ENCODE results near the gene NOS1AP.

The NOS1AP gene

GRCh38 chr1:162023547-162024501 lies 45.7 kb upstream of the NOS1AP start, which contains the start of gene OLFML2B:
TSS of gene OLFML2B (minus strand) at chr1:162023869. CDS start at chr1:162023430, 439 bp downstream.
- DNase-seq = peak; percentile 75
- peak within 1 kb of the TSS; percentile 47 for H3K4me3 ChIP-seq (ENCODE audit: low read depth, low read length)
- peaks cover 92% of the 10 kb centered on the region for H3K27me3 ChIP-seq (ENCODE audit: insufficient read depth, low read depth, severe bottlenecking)
- H3K36me3 ChIP-seq = no peaks in the 10 kb centered on the region
- H3K27ac ChIP-seq = no peak within 1 kb of the TSS
- H3K9me3 ChIP-seq (ENCODE audit: severe bottlenecking) = peaks cover 10% of the 10 kb centered on the region
- TF ChIP-seq CTCF (IDR thresholded peaks at IDR 0.05; ENCODE audit: low read depth, low read length) = peak; percentile 41; the same call in 1 of the 2 replicates

- no peak overlapping the region for H3K4me3 ChIP-seq (ENCODE audit: low read depth, low read length)
- TF ChIP-seq CTCF (IDR thresholded peaks at IDR 0.05; ENCODE audit: low read depth, low read length) = no peak
- no peaks in the 10 kb centered on the region for H3K36me3 ChIP-seq
- peaks cover 91% of the 10 kb centered on the region for H3K27me3 ChIP-seq (ENCODE audit: insufficient read depth, low read depth, severe bottlenecking)
- peaks cover 10% of the 10 kb centered on the region for H3K9me3 ChIP-seq (ENCODE audit: severe bottlenecking)
- H3K27ac ChIP-seq = no peak overlapping the region
- DNase-seq = no peak
Measured at GRCh38 chr1:162025541-162025940, 44.0 kb upstream of the NOS1AP start.

GRCh38 chr1:162026881-162027280 lies 42.6 kb upstream of the NOS1AP start:
- DNase-seq = no peak
- Histone ChIP-seq H3K9me3 (ENCODE audit: severe bottlenecking) (peaks cover 10% of the 10 kb centered on the region), H3K4me3 (ENCODE audit: low read depth, low read length) (no peak overlapping the region), H3K27ac (no peak overlapping the region), H3K27me3 (ENCODE audit: insufficient read depth, low read depth, severe bottlenecking) (peaks cover 88% of the 10 kb centered on the region), H3K36me3 (no peaks in the 10 kb centered on the region)
- TF ChIP-seq CTCF (IDR thresholded peaks at IDR 0.05; ENCODE audit: low read depth, low read length) = no peak

- Histone ChIP-seq H3K27ac (no peak overlapping the region), H3K36me3 (no peaks in the 10 kb centered on the region), H3K9me3 (ENCODE audit: severe bottlenecking) (peaks cover 10% of the 10 kb centered on the region), H3K4me3 (ENCODE audit: low read depth, low read length) (no peak overlapping the region), H3K27me3 (ENCODE audit: insufficient read depth, low read depth, severe bottlenecking) (peaks cover 78% of the 10 kb centered on the region)
- DNase-seq = no peak
- TF ChIP-seq CTCF (IDR thresholded peaks at IDR 0.05; ENCODE audit: low read depth, low read length) = no peak
Measured at GRCh38 chr1:162028726-162029125, 40.8 kb upstream of the NOS1AP start.

GRCh38 chr1:162029157-162029556 lies 40.3 kb upstream of the NOS1AP start:
- no peak for DNase-seq
- no peaks in the 10 kb centered on the region for H3K36me3 ChIP-seq

More at GRCh38 chr1:162029157-162029556, 40.3 kb upstream of the NOS1AP start:
- Histone ChIP-seq H3K27me3 (ENCODE audit: insufficient read depth, low read depth, severe bottlenecking) (peaks cover 74% of the 10 kb centered on the region), H3K4me3 (ENCODE audit: low read depth, low read length) (no peak overlapping the region), H3K9me3 (ENCODE audit: severe bottlenecking) (peaks cover 10% of the 10 kb centered on the region), H3K27ac (no peak overlapping the region)
- TF ChIP-seq CTCF (IDR thresholded peaks at IDR 0.05; ENCODE audit: low read depth, low read length) = no peak
